Left lung (tissue), 10 donors: Measurements from ENCODE around the gene ST7. TPM values are rescaled to one million over a fixed set of nuclear protein-coding genes. Genes with fewer than 3 reads are reported as not detected.
A peak's percentile ranks its signal among the peaks of the same experiment; 100 is the strongest.

Experiments used
- ATAC-seq: fragments of 200-7000 bp; cut with Tn5 transposase; one replicate; pipeline ENCODE4 v1.9.1; 2020; ENCODE audit warnings: moderate library complexity
- DNase-seq, 4 donors: peaks; one replicate each; pipeline ENCODE4 v3.0.0-alpha.2; 2013 to 2020
- H3K27ac ChIP-seq, 2 donors: fragments of 200-600 bp; sonication (generic) in 1 of 2; one replicate each; pipeline versions ENCODE4 v1.5.0 to v1.8.0; 2020 to 2021
- H3K27me3 ChIP-seq, 2 donors: fragments of 200-600 bp; sonication (generic) in 1 of 2; one replicate each; pipeline versions ENCODE4 v1.5.0 to v1.8.0; 2020 to 2021
- H3K36me3 ChIP-seq, 2 donors: fragments of 200-600 bp; sonication (generic) in 1 of 2; one replicate each; pipeline versions ENCODE4 v1.5.0 to v1.8.0; 2020 to 2021
- H3K4me1 ChIP-seq, 2 donors: fragments of 200-600 bp; one replicate each; pipeline ENCODE4 v1.8.0; 2021
- H3K4me3 ChIP-seq, 2 donors: fragments of 200-600 bp; sonication (generic) in 1 of 2; one replicate each; pipeline versions ENCODE4 v1.5.0 to v1.8.0; 2020 to 2021; ENCODE audit warnings: mild to moderate bottlenecking in 1 of 2
- H3K9me3 ChIP-seq, 2 donors: fragments of 200-600 bp; sonication (generic) in 1 of 2; one replicate each; pipeline versions ENCODE4 v1.5.0 to v1.8.0; 2020 to 2021
- CTCF ChIP-seq, 2 donors: fragments of 200-600 bp; sonication (generic) in 1 of 2; IDR thresholded peaks; one replicate each; pipeline versions ENCODE4 v1.5.0 to v1.8.0; 2021; ENCODE audit warnings: antibody characterized with exemption in 2 of 2
- intact Hi-C, 2 donors: fragments of 100-400 bp; cut with DNase I; formaldehyde crosslinking; loops; one replicate each; pipeline versions ENCODE4 v1.11.2 to v1.14.2; 2022
- polyA plus RNA-seq, 6 donors: library from polyadenylated mRNA; unstranded; fragments of 120-200 nt; gene quantifications; one replicate each; pipeline ENCODE4 v1.2.1, GENCODE V29; 2013; ENCODE audit not compliant: insufficient read length in 6 of 6
- total RNA-seq, 2 donors: library from RNA; stranded (reverse); fragmentation: NEBNext Ultra II Directional; extraction: Animal tissue kit (Norgen Biotek cat#: 25700); gene quantifications; one replicate each; pipeline ENCODE4 v1.2.1, GENCODE V29; 2021
- donor health status: DM: no; HTN: yes; CAD: no.
- donor health status: DM: no; HTN: no; CAD: no.

The ST7 gene
- total and polyA plus RNA-seq, 8 donors, result 36.3 to 60.6 (median 48.4) TPM

- no peak overlapping the region for H3K27ac ChIP-seq
- ATAC-seq (peak; percentile 78), DNase-seq (peak in 1 of 4 donors; percentile 35)
- peaks cover 0 to 12% of the 10 kb centered on the region in 2 donors for H3K4me1 ChIP-seq
- intact Hi-C loops, result loop anchor here in 1 of 2 donors (5.0 kb wide), 1 partner anchor 137 kb away; no protein-coding TSS in a partner anchor
- no peaks in the 10 kb centered on the region for H3K9me3 ChIP-seq
- no peak overlapping the region for H3K4me3 ChIP-seq
- peak; percentile 60 to 70 for TF ChIP-seq CTCF (IDR thresholded peaks at IDR 0.05)
- H3K27me3 ChIP-seq, result no peaks in the 10 kb centered on the region
- H3K36me3 ChIP-seq, result no peaks in the 10 kb centered on the region
These were observed 31.6 kb downstream of the ST7 start for GRCh38 chr7:116984917-116985316.

- no peak for TF ChIP-seq CTCF (IDR thresholded peaks at IDR 0.05)
- no peak overlapping the region for H3K4me3 ChIP-seq
- no peaks in the 10 kb centered on the region for H3K9me3 ChIP-seq
- H3K4me1 ChIP-seq, result peaks cover 0 to 12% of the 10 kb centered on the region in 2 donors
- H3K27ac ChIP-seq, result no peak overlapping the region
- no peaks in the 10 kb centered on the region for H3K36me3 ChIP-seq
- no peaks in the 10 kb centered on the region for H3K27me3 ChIP-seq
- ATAC-seq (no peak), DNase-seq (no peak)
- intact Hi-C loops, result loop anchor here in 1 of 2 donors (5.0 kb wide), 1 partner anchor 137 kb away; no protein-coding TSS in a partner anchor
These were observed 32.3 kb downstream of the ST7 start for GRCh38 chr7:116985575-116985974.

GRCh38 chr7:116986611-116987565 lies 33.6 kb downstream of the ST7 start:
- Histone ChIP-seq H3K36me3 (no peaks in the 10 kb centered on the region), H3K27ac (no peak overlapping the region), H3K4me3 (no peak overlapping the region), H3K27me3 (no peaks in the 10 kb centered on the region), H3K9me3 (no peaks in the 10 kb centered on the region), H3K4me1 (peaks cover 0 to 12% of the 10 kb centered on the region in 2 donors)
- no peak for ATAC-seq
- TF ChIP-seq CTCF (IDR thresholded peaks at IDR 0.05), result no peak
- intact Hi-C loops, result loop anchor here in 1 of 2 donors (5.0 kb wide), 1 partner anchor 135 kb away; no protein-coding TSS in a partner anchor
- no peak for DNase-seq

GRCh38 chr7:116988363-116988989 lies 35.2 kb downstream of the ST7 start:
- intact Hi-C loops, result loop anchor here in 1 of 2 donors (5.0 kb wide), 1 partner anchor 134 kb away; no protein-coding TSS in a partner anchor
- no peak for ATAC-seq
- Histone ChIP-seq H3K27me3 (no peaks in the 10 kb centered on the region), H3K27ac (no peak overlapping the region), H3K4me3 (no peak overlapping the region), H3K9me3 (no peaks in the 10 kb centered on the region), H3K36me3 (no peaks in the 10 kb centered on the region), H3K4me1 (peaks cover 0 to 12% of the 10 kb centered on the region in 2 donors)
- TF ChIP-seq CTCF (IDR thresholded peaks at IDR 0.05), result peak; percentile 11 to 33
- DNase-seq, result no peak

GRCh38 chr7:116990056-116990455 lies 36.8 kb downstream of the ST7 start:
- Histone ChIP-seq H3K27ac (no peak overlapping the region), H3K4me1 (peaks cover 0 to 16% of the 10 kb centered on the region in 2 donors), H3K4me3 (no peak overlapping the region), H3K27me3 (no peaks in the 10 kb centered on the region), H3K9me3 (no peaks in the 10 kb centered on the region), H3K36me3 (no peaks in the 10 kb centered on the region)
- TF ChIP-seq CTCF (IDR thresholded peaks at IDR 0.05), result no peak
- ATAC-seq (no peak), DNase-seq (no peak)
- intact Hi-C loops, result no loop called here
